Endothelial cell of umbilical vein (primary cell): ENCODE data around the gene CREM. TPM values are rescaled to one million over a fixed set of nuclear protein-coding genes. Genes with fewer than 3 reads are reported as not detected.

Experiments
- BruUV-seq: library from RNA; stranded (reverse); fragments of 400-500 nt; replicated peaks from 2 replicates; lab custom pipeline; 2021; lab: Mats Ljungman, UMichigan
- CTCF ChIA-PET: fragments of 300-600, 350-600 bp; sonication (Branson Sonifier 250); formaldehyde crosslinking; loops from one replicate; lab custom pipeline; 2021; ENCODE audit warnings: antibody characterized with exemption, inconsistent platforms; lab: Charles Lee
- POLR2A ChIA-PET: fragments of 300-600, 350-600 bp; sonication (Branson Sonifier 250); formaldehyde crosslinking; loops from one replicate; lab custom pipeline; 2021; ENCODE audit warnings: antibody characterized with exemption, inconsistent platforms; lab: Charles Lee
- DNase-seq: peaks from one replicate; pipeline ENCODE4 v3.0.0-alpha.2; 2011; ENCODE audit warnings: low read depth, low spot score
- FAIRE-seq: peaks from 2 replicates; lab custom pipeline; 2011; peaks lifted over from hg19 to GRCh38; lab: Jason Lieb, UNC
- H2AFZ ChIP-seq: 2 replicates; pipeline ENCODE4 v1.6.0; 2012; ENCODE audit warnings: low read depth, low read length, control low read depth, inconsistent platforms
- H3K27ac ChIP-seq: 2 replicates; pipeline ENCODE4 v1.5.1; 2011; ENCODE audit warnings: low read depth, mild to moderate bottlenecking, control low read depth, low read length, moderate library complexity; ENCODE audit not compliant: insufficient read depth
- H3K27me3 ChIP-seq, 2 experiments: 2 replicates each; pipeline versions ENCODE4 v1.6.0 to v1.6.1; 2011; ENCODE audit warnings: low read length in 2 of 2, mixed read lengths in 1 of 2; ENCODE audit not compliant: control insufficient read depth in 2 of 2, insufficient read depth in 2 of 2
- H3K36me3 ChIP-seq, 2 experiments: 2 replicates in 1 of 2; 3 replicates in 1 of 2; pipeline ENCODE4 v1.5.1; 2011; ENCODE audit warnings: low read length in 2 of 2, mild to moderate bottlenecking in 1 of 2, moderate library complexity in 1 of 2; ENCODE audit not compliant: control insufficient read depth in 2 of 2, insufficient read depth in 2 of 2; ENCODE audit errors: extremely low read depth in 1 of 2
- H3K4me1 ChIP-seq: 3 replicates; pipeline ENCODE4 v1.5.1; 2011; ENCODE audit warnings: mild to moderate bottlenecking, low read length; ENCODE audit not compliant: control insufficient read depth, insufficient read depth; ENCODE audit errors: extremely low read depth
- H3K4me2 ChIP-seq: 2 replicates; pipeline ENCODE4 v1.6.1; 2011; ENCODE audit warnings: low read length, control low read depth, mixed read lengths; ENCODE audit not compliant: insufficient read depth
- H3K4me3 ChIP-seq, 3 experiments: fragments of 200-600 bp in 1 of 3; sonication (generic), shearing (Covaris generic) in 1 of 3; replicated peaks in 1 of 3; 2 replicates each; pipeline ENCODE4 v1.5.1; 2011 to 2016; ENCODE audit warnings: control low read depth in 3 of 3, low read length in 3 of 3, mild to moderate bottlenecking in 2 of 3, inconsistent platforms in 1 of 3, low read depth in 1 of 3, moderate library complexity in 1 of 3; ENCODE audit not compliant: insufficient read depth in 1 of 3
- H3K79me2 ChIP-seq: 2 replicates; pipeline ENCODE4 v1.6.0; 2012; ENCODE audit warnings: low read length, inconsistent platforms; ENCODE audit not compliant: control insufficient read depth, insufficient read depth
- H3K9ac ChIP-seq: replicated peaks from 2 replicates; pipeline ENCODE3; 2011; ENCODE audit warnings: low read length, control low read depth; ENCODE audit not compliant: insufficient read depth; ENCODE audit errors: extremely low read depth
- H3K9me1 ChIP-seq: replicated peaks from 3 replicates; pipeline ENCODE4 v1.6.0; 2011; ENCODE audit warnings: mild to moderate bottlenecking, low read length; ENCODE audit not compliant: control insufficient read depth, insufficient read depth; ENCODE audit errors: extremely low read depth
- H3K9me3 ChIP-seq: replicated peaks from 2 replicates; pipeline ENCODE4 v1.5.1; 2012; ENCODE audit warnings: low read length, inconsistent platforms; ENCODE audit not compliant: control insufficient read depth, insufficient read depth
- H4K20me1 ChIP-seq: replicated peaks from 2 replicates; pipeline ENCODE3; 2011; ENCODE audit warnings: mild to moderate bottlenecking, low read length; ENCODE audit not compliant: control insufficient read depth, insufficient read depth; ENCODE audit errors: extremely low read depth
- CTCF ChIP-seq, 2 donors: IDR thresholded peaks; 1 replicate in 1 of 2; 2 replicates in 1 of 2; pipeline ENCODE4 v1.5.1; 2011; ENCODE audit warnings: low read length in 2 of 2, mild to moderate bottlenecking in 2 of 2, moderate library complexity in 2 of 2, control low read depth in 1 of 2, inconsistent platforms in 1 of 2, low read depth in 1 of 2; ENCODE audit not compliant: insufficient read depth in 1 of 2; ENCODE audit errors: extremely low read depth in 1 of 2
- EZH2 ChIP-seq: IDR thresholded peaks from 2 replicates; pipeline ENCODE4 v1.6.1; 2012; ENCODE audit warnings: borderline replicate concordance, low read depth, mild to moderate bottlenecking, moderate library complexity, low read length, inconsistent platforms; ENCODE audit not compliant: severe bottlenecking
- FOS ChIP-seq: IDR thresholded peaks from 2 replicates; pipeline ENCODE4 v1.6.1; 2011; ENCODE audit warnings: mild to moderate bottlenecking, low read length, moderate library complexity, borderline replicate concordance; ENCODE audit not compliant: insufficient read depth
- GATA2 ChIP-seq: IDR thresholded peaks from 2 replicates; pipeline ENCODE4 v1.7.0; 2011; ENCODE audit warnings: low read depth, mild to moderate bottlenecking, moderate library complexity, mixed read lengths, low read length; ENCODE audit not compliant: insufficient read length, insufficient read depth
- JUN ChIP-seq: IDR thresholded peaks from 2 replicates; pipeline ENCODE4 v1.6.1; 2011; ENCODE audit warnings: borderline replicate concordance, low read depth; ENCODE audit not compliant: insufficient read length, insufficient read depth
- MAX ChIP-seq: IDR thresholded peaks from 2 replicates; pipeline ENCODE4 v1.6.1; 2011; ENCODE audit not compliant: insufficient read depth, insufficient read length
- MYC ChIP-seq: IDR thresholded peaks from one replicate; pipeline ENCODE4 v1.6.1; 2011; ENCODE audit warnings: mild to moderate bottlenecking, low read depth, low read length
- POLR2A ChIP-seq: IDR thresholded peaks from 2 replicates; pipeline ENCODE4 v1.6.1; 2012; ENCODE audit warnings: low read depth, mild to moderate bottlenecking, control low read depth, low read length
- POLR2AphosphoS5 ChIP-seq: IDR thresholded peaks from 2 replicates; pipeline ENCODE4 v1.6.1; 2012; ENCODE audit warnings: low read depth, mild to moderate bottlenecking, control low read depth, low read length, moderate library complexity; ENCODE audit not compliant: insufficient read depth
- dilution Hi-C: fragments of 300-500 bp; cut with MboI; formaldehyde crosslinking; loops from one replicate; pipeline ENCODE4 v1.15.0; 2019; ENCODE audit warnings: low sequenced_read_pairs; ENCODE audit not compliant: extremely low pct_ligation_motif_present
- intact Hi-C: fragments of 100-400 bp; cut with micrococcal nuclease; formaldehyde crosslinking; loops from one replicate; pipeline ENCODE4 v1.10.0; 2022
- polyA plus RNA-seq, 4 experiments: library from polyadenylated mRNA; depleted of rRNA in 3 of 4; stranded (reverse) in 3 of 4; unstranded in 1 of 4; fragments of >200 nt; gene quantifications; 2 replicates each; pipeline versions ENCODE4 v1.2.1 to v1.2.3, GENCODE V29; 2011 to 2012; ENCODE audit warnings: missing spikeins in 1 of 4
- total RNA-seq: library from RNA; stranded (reverse); gene quantifications from 2 replicates; pipeline ENCODE4 v1.2.3, GENCODE V29; 2021

The CREM gene
- total and polyA plus RNA-seq, 2 donors (not counting 3 experiments of a cell fraction or from before 2014, with no cell fraction given), result 35.5 to 39.8 TPM

- Histone ChIP-seq H3K36me3 (peaks cover 0 to 5% of the 10 kb centered on the region in 2 experiments), H3K79me2 (no peaks in the 10 kb centered on the region), H3K27me3 (no peaks in the 10 kb centered on the region), H3K4me3 (no peak overlapping the region), H3K9me3 (no peaks in the 10 kb centered on the region), H2AFZ (no peak overlapping the region), H4K20me1 (no peaks in the 10 kb centered on the region), H3K4me1 (no peaks in the 10 kb centered on the region), H3K27ac (no peak overlapping the region), H3K4me2 (no peak overlapping the region), H3K9ac (no peak overlapping the region), H3K9me1 (no peaks in the 10 kb centered on the region)
- TF ChIP-seq EZH2, result no peak
- TF ChIP-seq POLR2AphosphoS5, result no peak
- no peak for TF ChIP-seq MAX
- TF ChIP-seq MYC, result no peak
- no peak for TF ChIP-seq JUN
- no peak for TF ChIP-seq POLR2A
- TF ChIP-seq FOS, result no peak
- TF ChIP-seq CTCF (IDR thresholded peaks at IDR 0.05; ENCODE audit: extremely low read depth in 1 of 2, insufficient read depth in 1 of 2, low read depth in 1 of 2, low read length in 2 of 2), result no peak
- TF ChIP-seq GATA2, result no peak
- ChIA-PET POLR2A (no interaction called here), CTCF (interaction anchor here (0.5 to 3.9 kb wide), 4 partner anchors 9 to 1793 kb away, joined by 3 to 28 read pairs (median 3); no protein-coding TSS in a partner anchor)
- dilution Hi-C loops (loop anchor here (25.0 kb wide), 1 partner anchor 99 kb away; no protein-coding TSS in a partner anchor), intact Hi-C loops (loop anchor here (10.0 kb wide), 1 partner anchor 397 kb away; the partner anchor contains the start of gene PARD3)
- DNase-seq (no peak), FAIRE-seq (no peak)
- BruUV-seq, result no TSS peak
These were observed 84.7 kb downstream of the CREM start for GRCh38 chr10:35211390-35211789.
